GM18498 (cell line): Measurements from ENCODE around the gene DIS3L2.
"Not testable (repeated sequence)": the region's sequence is repeated elsewhere in the genome, so short reads cannot be mapped to it uniquely, and the experiment has no call there.

ENCODE experiments used
- ATAC-seq: cut with Tn5 transposase; IDR thresholded peaks from one replicate; pipeline ENCODE4 v1.9.1; 2021; ENCODE audit warnings: mild to moderate bottlenecking, moderate library complexity; ENCODE audit not compliant: unreplicated experiment

Gene DIS3L2

DNA sequence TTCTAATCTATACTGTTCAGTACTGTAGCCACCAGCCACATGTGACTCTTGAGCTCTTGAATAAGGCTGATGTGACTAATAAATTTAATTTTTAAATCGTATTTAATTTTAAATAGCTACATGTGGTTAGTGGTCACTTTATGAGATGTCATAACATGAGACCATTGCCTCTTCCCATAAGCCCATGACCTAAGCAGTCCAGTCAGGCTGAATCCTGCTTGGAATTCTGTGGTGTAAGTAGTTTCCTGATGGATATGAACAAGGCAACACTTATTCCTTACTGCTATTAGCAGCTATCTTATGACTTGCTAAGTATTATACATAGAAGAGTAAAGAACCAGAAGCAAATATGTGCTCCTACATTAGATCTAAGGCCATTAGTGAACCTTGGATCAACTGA is 150.0 kb downstream of the DIS3L2 start:
- ATAC-seq, result no peak

- ATAC-seq, result no peak
Observed at GRCh38 chr2:232113821-232114220, 152.3 kb downstream of the DIS3L2 start.

DNA sequence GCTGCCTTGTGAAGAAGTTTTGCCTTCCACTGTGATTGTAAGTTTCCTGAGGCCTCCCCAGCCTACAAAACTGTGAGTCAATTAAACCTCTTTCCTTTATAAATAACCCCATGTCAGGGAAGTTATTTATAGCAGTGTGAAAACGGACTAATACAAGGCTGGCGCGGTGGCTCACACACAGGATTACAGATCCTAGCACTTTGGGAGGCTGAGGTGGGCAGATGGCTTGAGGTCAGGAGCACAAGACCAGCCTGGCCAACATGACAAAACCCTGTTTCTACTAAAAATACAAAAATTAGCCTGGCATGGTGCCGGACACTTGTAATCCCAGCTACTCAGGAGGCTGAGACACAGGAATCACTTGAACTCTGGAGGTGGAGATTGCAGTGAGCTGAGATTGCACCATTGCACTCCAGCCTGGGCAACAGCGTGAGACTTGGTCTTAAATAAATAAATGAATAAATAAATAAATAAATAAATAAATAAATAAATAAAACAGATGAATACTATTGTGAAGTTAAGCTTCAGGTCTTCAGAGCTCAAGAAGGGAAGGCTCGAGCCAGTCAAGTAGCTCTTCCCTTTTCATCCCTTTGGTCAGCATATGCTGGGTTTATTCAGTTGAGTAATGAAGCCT is 154.3 kb downstream of the DIS3L2 start:
- not testable (repeated sequence) for ATAC-seq

DNA sequence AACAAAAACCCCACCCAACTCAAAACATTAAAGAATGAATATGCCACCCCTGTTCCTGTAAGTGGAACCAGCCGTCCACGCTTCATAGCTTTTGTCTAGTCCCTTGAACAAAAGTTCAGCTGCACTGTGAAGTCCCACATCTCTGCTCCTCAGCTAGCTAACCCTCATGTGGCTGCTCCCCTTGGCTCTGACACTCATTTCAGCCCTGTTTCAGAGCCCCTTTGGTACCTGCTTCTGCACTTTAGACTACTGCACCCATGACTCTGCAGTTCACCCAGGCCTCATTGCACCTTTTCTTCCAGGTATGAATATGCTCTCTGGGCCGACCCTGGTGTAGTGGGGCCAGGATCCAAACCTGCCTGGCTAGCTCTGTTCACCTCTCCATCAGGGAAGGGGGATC is 155.3 kb downstream of the DIS3L2 start:
- ATAC-seq, result no peak

DNA sequence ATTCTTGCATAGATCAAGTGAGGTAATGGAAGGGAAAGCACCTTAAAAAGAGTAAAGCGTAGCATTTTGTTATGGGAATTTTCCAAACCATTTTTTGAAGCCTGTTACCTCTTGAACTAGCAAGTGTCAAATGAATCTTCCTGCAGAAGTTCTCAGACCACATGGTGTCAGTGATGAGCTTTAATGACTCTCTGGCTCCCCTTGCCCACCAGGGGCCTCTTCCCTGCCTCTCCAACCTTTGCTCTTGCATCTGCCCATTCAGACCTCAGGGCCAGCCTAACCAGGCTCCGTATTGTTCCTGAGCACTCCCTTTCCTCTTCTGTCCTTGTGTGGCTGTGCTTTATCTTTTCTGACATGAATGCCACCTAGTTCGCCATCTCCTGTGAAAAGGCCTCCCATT is 155.9 kb downstream of the DIS3L2 start:
- ATAC-seq, result no peak

GRCh38 chr2:232120911-232121310 is 159.4 kb downstream of the DIS3L2 start:
- ATAC-seq, result no peak

DNA sequence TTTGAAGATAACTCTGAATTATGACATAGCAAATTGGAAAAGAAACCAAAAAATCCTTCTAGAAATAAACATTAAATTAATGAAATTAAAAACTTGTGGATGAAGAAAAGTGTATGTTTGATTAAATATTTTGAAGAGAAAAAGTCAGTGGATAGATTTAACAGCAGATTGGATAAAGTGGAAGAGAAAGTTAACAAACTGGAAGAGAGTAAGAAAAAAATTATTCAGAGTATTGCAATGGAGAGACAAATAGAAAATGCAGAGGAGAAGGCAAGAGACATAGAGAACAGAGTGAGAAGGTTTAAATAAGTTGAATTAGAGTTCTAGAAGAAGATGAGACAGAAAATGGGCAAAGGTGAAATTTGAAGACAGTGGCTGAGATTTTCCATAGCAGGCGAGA is 162.8 kb downstream of the DIS3L2 start:
- no peak for ATAC-seq

GRCh38 chr2:232126301-232127099 is 165.0 kb downstream of the DIS3L2 start:
- no peak for ATAC-seq

DNA sequence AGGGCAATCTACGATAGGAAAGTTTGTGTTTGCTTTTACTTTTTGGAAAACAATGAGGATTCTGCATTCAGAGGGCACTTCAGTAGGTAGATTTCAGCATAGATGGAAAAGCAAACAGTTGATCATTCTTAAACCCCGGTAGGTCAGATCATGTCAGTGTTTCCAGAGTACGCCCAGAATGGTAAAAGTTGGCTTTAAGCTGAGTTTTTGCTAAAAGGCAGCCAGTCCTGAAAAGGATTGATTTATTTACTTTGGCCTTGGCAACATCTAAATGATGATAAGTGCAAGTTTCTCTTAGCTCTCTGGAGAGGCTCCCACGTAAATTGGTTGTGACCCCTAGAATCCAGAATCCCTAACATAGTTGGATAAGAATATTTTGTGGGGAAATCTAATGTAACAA is 168.0 kb downstream of the DIS3L2 start:
- ATAC-seq, result no peak

GRCh38 chr2:232132181-232132580 is 170.7 kb downstream of the DIS3L2 start:
- ATAC-seq, result no peak

- ATAC-seq, result no peak
Observed at GRCh38 chr2:232133078-232133477, 171.6 kb downstream of the DIS3L2 start.

GRCh38 chr2:232134939-232135338 is 173.4 kb downstream of the DIS3L2 start:
- no peak for ATAC-seq

- ATAC-seq, result no peak
Observed at GRCh38 chr2:232137356-232138147, 176.0 kb downstream of the DIS3L2 start.

- no peak for ATAC-seq
Observed at GRCh38 chr2:232138441-232138840, 176.9 kb downstream of the DIS3L2 start.

GRCh38 chr2:232139171-232139594 is 177.7 kb downstream of the DIS3L2 start:
- ATAC-seq, result no peak

DNA sequence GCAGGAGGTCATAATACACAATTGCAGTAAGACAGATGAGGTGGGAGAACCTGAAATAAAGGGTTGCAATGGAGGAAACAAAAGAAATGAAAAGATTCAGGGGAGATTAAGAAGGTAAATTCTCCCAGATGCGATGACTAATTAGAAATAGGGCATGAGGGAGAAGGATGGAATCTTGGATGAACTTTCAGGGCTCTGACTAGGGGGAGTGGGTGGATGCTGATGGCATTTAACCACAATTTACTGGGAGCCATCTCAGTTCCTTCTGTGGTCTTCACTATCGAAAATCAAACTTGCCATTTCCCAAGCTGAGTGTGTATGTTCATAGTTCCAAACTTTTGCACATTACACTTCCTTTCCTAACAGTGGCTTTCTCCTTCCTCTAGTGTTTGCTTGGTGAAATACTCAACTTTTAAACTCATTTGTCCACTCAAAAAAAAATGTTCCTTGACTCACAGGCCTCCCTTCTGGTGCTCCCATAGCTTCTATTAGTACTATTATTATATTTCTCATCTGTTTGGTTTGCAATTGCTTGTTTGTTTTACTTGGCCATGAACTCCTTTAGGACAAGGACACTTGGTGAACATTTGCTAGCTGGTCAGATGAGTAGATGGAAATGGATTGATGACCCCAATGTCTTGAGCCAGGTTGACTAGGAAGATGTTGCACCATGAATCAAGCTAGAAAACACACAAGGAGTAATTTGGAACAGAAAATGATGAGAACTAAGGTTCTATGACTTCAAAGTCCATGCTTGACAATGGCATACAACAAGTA is 178.5 kb downstream of the DIS3L2 start:
- no peak for ATAC-seq

GRCh38 chr2:232141591-232141990 is 180.1 kb downstream of the DIS3L2 start:
- no peak for ATAC-seq

DNA sequence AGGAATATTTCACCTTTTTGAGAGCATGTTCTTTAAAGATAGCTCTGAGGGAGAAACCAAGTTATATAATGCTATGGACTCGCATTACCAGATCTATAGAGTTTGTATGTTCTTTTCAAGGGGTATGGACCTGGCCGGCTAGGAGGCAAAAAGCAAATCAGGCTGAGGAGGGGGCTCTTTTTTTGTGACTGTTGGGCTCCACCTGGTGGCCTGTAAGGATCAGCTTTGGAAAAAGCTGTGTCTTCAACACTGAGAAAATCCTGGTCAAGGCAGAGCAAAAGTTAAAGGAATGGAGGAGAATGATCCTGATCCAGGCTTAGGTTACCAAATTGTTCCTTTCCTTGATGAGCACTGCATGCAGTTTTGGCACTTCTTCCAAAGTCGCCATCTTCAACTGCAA is 180.5 kb downstream of the DIS3L2 start:
- no peak for ATAC-seq

DNA sequence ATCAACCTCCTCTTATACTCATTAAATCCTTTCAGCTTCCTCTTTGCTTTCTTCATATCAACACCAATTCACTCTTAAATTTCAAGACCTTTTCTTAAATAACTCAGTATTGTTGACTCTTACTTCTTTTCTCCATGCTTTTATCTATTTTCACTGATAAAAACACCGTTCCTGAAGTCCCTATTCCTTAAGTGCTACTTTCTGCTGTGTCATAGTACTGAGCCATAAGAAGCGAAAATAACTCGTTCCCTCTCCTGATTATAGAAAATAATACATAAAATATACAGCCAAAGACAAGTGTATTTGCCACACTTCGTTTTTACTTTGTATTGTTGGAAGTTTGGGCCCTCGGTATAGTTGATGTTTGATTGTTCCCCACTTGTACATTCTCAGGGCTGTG is 181.0 kb downstream of the DIS3L2 start:
- no peak for ATAC-seq

- ATAC-seq, result no peak
Observed at GRCh38 chr2:232146294-232146693, 184.8 kb downstream of the DIS3L2 start.
